Stimulated activated effector memory CD8-positive, alpha-beta T cell treated with anti-CD3 and anti-CD28 coated beads, Interleukin-12 subunit alpha, Interleukin-12 subunit beta, amount 100 ng/mL, for 72 hours (primary cell): ENCODE measurements around the gene OPN1MW.
"Not testable (repeated sequence)": the region's sequence is repeated elsewhere in the genome, so short reads cannot be mapped to it uniquely, and the experiment has no call there.

Experiments used
- ATAC-seq: fragments of 150-1000 bp; cut with Tn5 transposase; 2 replicates; pipeline ENCODE4 v1.10.0; 2021
- DNase-seq, 2 donors: peaks; one replicate each; pipeline ENCODE4 v3.0.0; 2021 to 2022; ENCODE audit warnings: low spot score in 2 of 2
- H3K27ac Mint-ChIP-seq: one replicate; pipeline ENCODE4 v1.8.0; 2022; ENCODE audit warnings: mild to moderate bottlenecking, mixed read lengths
- H3K36me3 Mint-ChIP-seq: one replicate; pipeline ENCODE4 v1.8.0; 2022; ENCODE audit warnings: mild to moderate bottlenecking, mixed read lengths
- H3K4me1 Mint-ChIP-seq: one replicate; pipeline ENCODE4 v1.8.0; 2022; ENCODE audit warnings: mixed read lengths
- H3K4me3 Mint-ChIP-seq: one replicate; pipeline ENCODE4 v1.8.0; 2022; ENCODE audit warnings: mild to moderate bottlenecking, mixed read lengths
- H3K9me3 Mint-ChIP-seq: one replicate; pipeline ENCODE4 v1.8.0; 2022; ENCODE audit warnings: mixed read lengths

OPN1MW gene

GRCh38 chrX:154172535-154172943 lies 9.9 kb upstream of the OPN1MW start:
- not testable (repeated sequence) for H3K4me3 Mint-ChIP-seq, H3K4me1 Mint-ChIP-seq, H3K27ac Mint-ChIP-seq, DNase-seq, H3K9me3 Mint-ChIP-seq, H3K36me3 Mint-ChIP-seq
- ATAC-seq, result peak; percentile 98

GRCh38 chrX:154174356-154174755 lies 8.0 kb upstream of the OPN1MW start:
- not testable (repeated sequence) for ATAC-seq, DNase-seq, H3K27ac Mint-ChIP-seq, H3K9me3 Mint-ChIP-seq, H3K36me3 Mint-ChIP-seq, H3K4me3 Mint-ChIP-seq, H3K4me1 Mint-ChIP-seq

DNA sequence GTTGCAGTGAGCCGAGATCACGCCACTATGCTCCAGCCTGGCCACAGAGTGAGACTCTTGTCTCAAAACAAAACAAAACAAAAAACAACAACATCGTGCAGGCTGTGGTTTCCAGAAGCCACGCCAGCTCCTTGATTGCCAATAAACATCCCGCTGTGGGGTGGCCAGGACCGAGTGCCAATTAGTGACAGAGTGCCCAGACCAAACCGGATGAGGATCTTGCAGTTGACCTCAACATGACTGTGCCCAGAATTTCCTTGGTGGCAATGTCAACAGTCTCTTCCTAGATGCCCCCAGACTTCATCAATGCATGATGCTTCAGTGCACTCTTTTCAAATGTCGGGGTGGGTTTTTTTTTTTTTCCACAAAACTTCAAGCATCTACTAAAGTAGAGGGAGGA lies 1.4 kb downstream of the OPN1MW start:
- H3K36me3 Mint-ChIP-seq, H3K4me3 Mint-ChIP-seq, H3K9me3 Mint-ChIP-seq, H3K27ac Mint-ChIP-seq, DNase-seq, H3K4me1 Mint-ChIP-seq: not testable (repeated sequence)
- ATAC-seq, result peak; percentile 64

DNA sequence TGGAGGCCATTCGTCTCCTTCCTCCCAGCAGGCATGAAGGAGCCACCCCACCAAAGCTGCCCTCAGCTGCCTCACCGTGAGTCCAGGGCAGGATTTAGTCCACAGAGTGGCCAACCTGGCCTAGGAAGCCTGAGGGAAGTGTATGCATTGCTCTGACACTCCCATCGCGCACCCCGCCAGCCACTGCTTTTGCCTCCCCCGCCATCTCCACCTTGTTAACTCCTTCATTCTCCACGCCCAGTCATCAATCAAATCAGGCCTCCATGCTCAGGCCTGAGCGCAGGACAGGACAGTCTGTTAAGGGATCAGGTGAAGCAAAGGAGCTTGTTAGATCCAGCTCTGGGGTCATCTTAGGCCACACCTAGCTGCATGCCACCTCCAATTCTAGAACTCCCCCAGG lies 10.4 kb downstream of the OPN1MW start:
- H3K4me1 Mint-ChIP-seq, H3K4me3 Mint-ChIP-seq, H3K36me3 Mint-ChIP-seq, DNase-seq, H3K9me3 Mint-ChIP-seq, ATAC-seq, H3K27ac Mint-ChIP-seq: not testable (repeated sequence)

DNA sequence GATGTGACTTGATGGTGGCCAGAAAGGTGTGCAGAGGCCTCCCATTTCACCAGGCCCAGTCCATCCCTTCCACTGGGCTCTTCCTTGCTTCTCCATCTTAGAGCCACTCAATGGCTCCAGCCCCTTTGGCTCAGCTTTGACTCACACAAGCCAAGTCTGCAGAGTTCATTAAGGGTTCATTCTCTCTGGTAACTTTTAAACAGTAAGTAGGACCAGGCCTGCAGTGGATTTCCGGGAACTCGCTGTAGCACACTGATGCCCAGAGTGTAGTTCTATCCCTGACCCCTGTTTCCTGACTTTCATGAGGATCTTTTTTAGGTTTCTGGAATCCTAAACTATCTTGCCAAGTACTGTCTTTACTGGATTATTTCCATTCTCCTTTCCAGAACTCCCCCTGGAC lies 11.9 kb downstream of the OPN1MW start:
- DNase-seq, ATAC-seq, H3K9me3 Mint-ChIP-seq, H3K36me3 Mint-ChIP-seq, H3K4me3 Mint-ChIP-seq, H3K27ac Mint-ChIP-seq, H3K4me1 Mint-ChIP-seq: not testable (repeated sequence)

DNA sequence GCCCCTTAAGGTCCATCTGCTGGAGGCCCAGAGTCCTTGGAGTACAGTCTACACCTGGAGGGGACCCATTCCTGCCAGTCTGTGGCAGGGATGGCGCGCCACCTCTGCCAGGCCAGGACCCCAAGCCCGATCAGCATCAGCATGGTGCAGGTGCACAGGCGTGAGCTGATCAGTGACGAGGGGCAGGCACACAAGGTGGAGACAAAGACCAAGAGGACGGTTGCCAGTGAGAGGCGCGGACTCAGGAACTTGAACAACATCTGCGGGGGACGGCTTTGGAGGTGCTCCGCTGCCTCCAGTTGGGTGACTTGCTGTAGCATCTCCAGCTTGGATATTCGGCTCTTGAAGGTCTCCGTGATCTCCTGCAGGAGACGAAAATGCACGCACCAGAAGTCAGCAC lies 14.1 kb downstream of the OPN1MW start:
- ATAC-seq, H3K4me3 Mint-ChIP-seq, H3K9me3 Mint-ChIP-seq, DNase-seq, H3K27ac Mint-ChIP-seq, H3K4me1 Mint-ChIP-seq, H3K36me3 Mint-ChIP-seq: not testable (repeated sequence)

DNA sequence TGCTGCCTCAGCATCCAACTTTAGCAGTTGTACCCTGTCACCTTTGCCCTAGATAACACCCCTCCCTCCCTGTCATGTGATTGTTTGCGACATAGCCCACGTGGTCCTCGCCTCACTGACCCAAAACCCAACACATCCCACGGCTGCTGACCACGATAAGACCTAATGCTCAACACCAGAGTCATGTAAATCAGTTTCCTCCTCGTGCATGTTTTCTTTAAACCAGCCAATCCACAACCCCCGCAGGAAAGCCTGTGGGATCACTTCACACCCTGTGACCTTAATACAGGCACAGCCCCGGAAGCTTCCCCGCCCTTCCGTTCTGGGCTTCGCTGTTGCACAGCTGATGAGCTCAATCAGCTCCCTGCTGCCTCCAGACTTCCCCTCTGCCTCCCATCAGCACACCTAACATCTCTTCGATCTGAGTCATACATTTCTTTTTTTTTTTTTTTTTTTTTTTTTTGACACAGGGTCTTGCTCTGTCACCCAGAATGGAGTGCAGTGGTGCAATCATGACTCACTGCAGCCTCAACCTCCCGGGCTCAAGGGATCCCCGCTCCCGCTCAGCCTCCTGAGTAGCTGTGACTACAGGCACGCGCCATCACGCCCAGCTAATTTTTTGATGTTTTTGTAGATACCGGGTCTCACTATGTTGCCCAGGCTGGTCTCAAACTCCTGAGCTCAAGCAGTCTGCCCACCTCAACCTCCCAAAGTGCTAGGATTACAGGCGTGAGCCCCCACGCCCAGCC lies 27.4 kb downstream of the OPN1MW start:
- not testable (repeated sequence) for H3K4me1 Mint-ChIP-seq, H3K27ac Mint-ChIP-seq, H3K36me3 Mint-ChIP-seq, H3K9me3 Mint-ChIP-seq, DNase-seq, H3K4me3 Mint-ChIP-seq
- peak; percentile 98 for ATAC-seq

DNA sequence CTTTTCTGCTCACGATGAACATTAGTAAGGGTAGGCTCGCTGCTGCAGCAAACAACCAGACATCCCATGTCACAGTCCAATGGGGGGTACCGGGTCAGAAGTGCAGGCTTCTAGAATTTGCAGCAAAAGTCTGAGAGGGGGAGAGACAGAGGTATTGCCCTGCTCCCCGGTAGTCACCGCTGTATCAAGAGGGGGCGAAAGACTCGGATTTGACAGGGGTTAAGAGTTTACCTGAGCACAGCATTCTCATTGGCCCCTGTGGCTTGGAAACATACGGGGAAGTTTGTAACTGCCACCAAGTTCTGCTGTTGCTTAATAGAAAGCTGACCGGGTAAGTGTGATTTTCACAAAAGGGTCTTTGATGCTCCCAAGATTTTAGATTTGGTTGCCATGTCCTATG lies 28.7 kb downstream of the OPN1MW start:
- H3K27ac Mint-ChIP-seq, ATAC-seq, H3K4me3 Mint-ChIP-seq, H3K9me3 Mint-ChIP-seq, H3K4me1 Mint-ChIP-seq, H3K36me3 Mint-ChIP-seq: not testable (repeated sequence)
- peak in 1 of 2 donors; percentile 52 for DNase-seq

DNA sequence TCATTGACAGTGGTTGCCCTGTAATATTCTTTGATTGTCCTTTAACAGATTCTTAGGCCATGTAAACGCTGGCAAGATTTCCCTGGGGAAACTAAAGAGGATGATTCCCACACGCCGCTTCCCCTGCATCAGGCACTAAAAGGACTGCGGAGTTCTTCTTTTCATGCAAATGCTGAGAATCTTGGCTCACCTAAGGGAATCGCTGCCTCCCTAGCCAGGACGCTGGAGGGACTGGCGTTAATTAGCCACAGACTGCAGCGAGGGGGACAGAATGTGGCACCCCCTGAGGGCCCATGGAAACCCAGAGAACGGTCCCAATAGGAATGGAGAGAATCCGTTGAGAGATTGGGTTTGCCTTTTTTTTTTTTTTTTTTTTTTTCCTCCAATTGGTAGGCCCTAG lies 29.1 kb downstream of the OPN1MW start:
- H3K9me3 Mint-ChIP-seq, H3K36me3 Mint-ChIP-seq, H3K4me3 Mint-ChIP-seq, H3K27ac Mint-ChIP-seq, DNase-seq, H3K4me1 Mint-ChIP-seq, ATAC-seq: not testable (repeated sequence)

GRCh38 chrX:154219456-154219855 lies 37.1 kb downstream of the OPN1MW start, which contains the start of gene OPN1MW2:
TSS of gene OPN1MW2 (plus strand) at chrX:154219756. CDS start at chrX:154219816, 60 bp downstream.
- not testable (repeated sequence) for ATAC-seq, H3K9me3 Mint-ChIP-seq, H3K27ac Mint-ChIP-seq, H3K4me1 Mint-ChIP-seq, H3K36me3 Mint-ChIP-seq, DNase-seq, H3K4me3 Mint-ChIP-seq

GRCh38 chrX:154225292-154225691 lies 42.9 kb downstream of the OPN1MW start:
- not testable (repeated sequence) for H3K4me3 Mint-ChIP-seq, ATAC-seq, DNase-seq, H3K27ac Mint-ChIP-seq, H3K36me3 Mint-ChIP-seq, H3K4me1 Mint-ChIP-seq, H3K9me3 Mint-ChIP-seq

DNA sequence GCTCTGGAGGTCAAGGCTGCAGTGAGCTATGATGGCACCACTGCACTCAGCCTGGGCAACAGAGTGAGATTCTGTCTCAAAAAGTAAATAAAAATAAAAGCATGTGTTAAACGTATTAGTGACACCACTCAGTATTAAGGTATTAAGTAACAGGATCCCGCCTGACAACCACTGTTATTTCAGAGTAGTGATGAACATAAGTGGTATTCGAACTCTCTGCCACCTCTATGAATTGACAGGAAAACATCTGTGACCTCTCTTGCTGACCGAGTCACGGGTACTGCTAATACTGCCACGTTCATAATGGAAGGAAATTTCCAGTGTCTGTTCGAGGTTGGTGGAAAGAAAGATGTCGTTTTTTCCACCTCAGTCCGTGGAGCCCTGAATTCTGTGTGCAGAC lies 44.3 kb downstream of the OPN1MW start:
- not testable (repeated sequence) for H3K36me3 Mint-ChIP-seq, DNase-seq, H3K4me1 Mint-ChIP-seq, H3K4me3 Mint-ChIP-seq, H3K27ac Mint-ChIP-seq, ATAC-seq, H3K9me3 Mint-ChIP-seq

- H3K36me3 Mint-ChIP-seq, ATAC-seq, H3K27ac Mint-ChIP-seq, H3K9me3 Mint-ChIP-seq, H3K4me3 Mint-ChIP-seq, H3K4me1 Mint-ChIP-seq, DNase-seq: not testable (repeated sequence)
Measured at GRCh38 chrX:154231443-154231842, 49.0 kb downstream of the OPN1MW start.

GRCh38 chrX:154233620-154234019 lies 51.2 kb downstream of the OPN1MW start:
- H3K4me1 Mint-ChIP-seq, H3K4me3 Mint-ChIP-seq, DNase-seq, H3K9me3 Mint-ChIP-seq, ATAC-seq, H3K36me3 Mint-ChIP-seq, H3K27ac Mint-ChIP-seq: not testable (repeated sequence)

- H3K36me3 Mint-ChIP-seq, H3K4me3 Mint-ChIP-seq, H3K4me1 Mint-ChIP-seq, ATAC-seq, H3K9me3 Mint-ChIP-seq, H3K27ac Mint-ChIP-seq: not testable (repeated sequence)
- DNase-seq, result peak in 1 of 2 donors; percentile 32
Measured at GRCh38 chrX:154238939-154239559, 56.7 kb downstream of the OPN1MW start.

DNA sequence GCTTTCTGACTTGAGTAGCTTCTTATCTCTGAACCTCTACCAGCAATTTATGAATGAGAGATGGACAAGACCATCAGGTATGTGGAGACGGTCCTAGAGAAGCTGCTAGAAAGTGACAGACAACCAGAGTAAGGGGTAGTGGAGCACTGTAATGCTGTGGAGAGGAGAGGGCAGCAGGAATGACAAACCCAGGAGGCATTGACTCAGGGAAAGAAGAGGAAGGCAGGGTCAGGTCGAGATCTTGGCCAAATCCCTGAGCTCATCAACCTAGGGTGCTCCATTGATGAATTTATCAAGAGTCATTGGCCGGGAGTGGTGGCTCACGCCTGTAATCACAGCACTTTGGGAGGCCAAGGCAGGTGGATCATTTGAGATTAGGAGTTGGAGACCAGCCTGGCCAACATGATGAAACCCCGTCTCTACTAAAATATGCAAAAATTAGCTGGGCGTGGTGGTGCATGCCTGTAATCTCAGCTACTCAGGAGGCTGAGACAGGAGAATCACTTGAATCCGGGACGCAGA lies 57.6 kb downstream of the OPN1MW start:
- peak in 1 of 2 donors; percentile 48 for DNase-seq
- not testable (repeated sequence) for H3K4me1 Mint-ChIP-seq, H3K9me3 Mint-ChIP-seq, ATAC-seq, H3K36me3 Mint-ChIP-seq, H3K27ac Mint-ChIP-seq, H3K4me3 Mint-ChIP-seq
